ENCODE measurements around the gene TRPV4. TPM values are rescaled to one million over a fixed set of nuclear protein-coding genes. Genes with fewer than 3 reads are reported as not detected.
A peak's percentile ranks its signal among the peaks of the same experiment; 100 is the strongest.

TRPV4 gene
- total and polyA plus RNA-seq, 7 experiments from 2014 or later = 0.81 TPM; not detected in 6

- CTCF ChIA-PET = no interaction called here
Observed at GRCh38 chr12:109785854-109786253, 47.3 kb downstream of the TRPV4 start.

GRCh38 chr12:109783965-109784244 lies 49.3 kb downstream of the TRPV4 start:
- Mint-ChIP-seq H3K27me3 (peaks cover 0 to 11% (median 0%) of the 10 kb centered on the region in 5 donors), H3K4me3 (no peak overlapping the region), H3K9me3 (peaks cover 0 to 5% (median 0%) of the 10 kb centered on the region in 11 donors), H3K4me1 (no peaks in the 10 kb centered on the region), H3K27ac (no peak overlapping the region), H3K36me3 (no peaks in the 10 kb centered on the region)
- H3K27me3 ChIP-seq (ENCODE audit: control insufficient read depth in 2 of 2, insufficient read depth in 2 of 2, low read length in 2 of 2) = no peaks in the 10 kb centered on the region
- H3K4me1 ChIP-seq (ENCODE audit: control insufficient read depth in 2 of 2, insufficient read depth in 2 of 2, low read length in 2 of 2) = no peaks in the 10 kb centered on the region
- POLR2A ChIA-PET = no interaction called here
- CTCF ChIA-PET = no interaction called here
- no peaks in the 10 kb centered on the region for H3K9me3 ChIP-seq (ENCODE audit: control insufficient read depth in 2 of 3, low read length in 3 of 3)
- H3K36me3 ChIP-seq (ENCODE audit: control insufficient read depth in 2 of 3, insufficient read depth in 3 of 3, low read length in 3 of 3) = no peaks in the 10 kb centered on the region
- intact Hi-C loops (cut with micrococcal nuclease) = no loop called here
- DNase-seq = no peak
- H3K4me3 ChIP-seq (ENCODE audit: low read length) = no peak overlapping the region
- ATAC-seq = no peak
- H3K27ac ChIP-seq (ENCODE audit: low read depth, low read length) = no peak overlapping the region

More at GRCh38 chr12:109785854-109786253, 47.3 kb downstream of the TRPV4 start:
- intact Hi-C loops (cut with micrococcal nuclease) = no loop called here
- H3K36me3 Mint-ChIP-seq = no peaks in the 10 kb centered on the region
- no peak overlapping the region for H3K27ac ChIP-seq (ENCODE audit: low read depth, low read length)
- H3K9me3 ChIP-seq (ENCODE audit: control insufficient read depth in 2 of 3, low read length in 3 of 3) = no peaks in the 10 kb centered on the region
- no peak for DNase-seq
- H3K27me3 ChIP-seq (ENCODE audit: control insufficient read depth in 2 of 2, insufficient read depth in 2 of 2, low read length in 2 of 2) = no peaks in the 10 kb centered on the region
- no peak overlapping the region for H3K4me3 ChIP-seq (ENCODE audit: low read length)
- H3K27me3 Mint-ChIP-seq = peaks cover 0 to 15% (median 0%) of the 10 kb centered on the region in 5 donors
- no peaks in the 10 kb centered on the region for H3K36me3 ChIP-seq (ENCODE audit: control insufficient read depth in 2 of 3, insufficient read depth in 3 of 3, low read length in 3 of 3)
- H3K4me3 Mint-ChIP-seq = no peak overlapping the region
- H3K9me3 Mint-ChIP-seq = peaks cover 0 to 3% (median 0%) of the 10 kb centered on the region in 11 donors
- no peak for ATAC-seq
- no peak overlapping the region for H3K27ac Mint-ChIP-seq
- H3K4me1 ChIP-seq (ENCODE audit: control insufficient read depth in 2 of 2, insufficient read depth in 2 of 2, low read length in 2 of 2) = no peaks in the 10 kb centered on the region
- no peaks in the 10 kb centered on the region for H3K4me1 Mint-ChIP-seq
- POLR2A ChIA-PET = no interaction called here

DNA sequence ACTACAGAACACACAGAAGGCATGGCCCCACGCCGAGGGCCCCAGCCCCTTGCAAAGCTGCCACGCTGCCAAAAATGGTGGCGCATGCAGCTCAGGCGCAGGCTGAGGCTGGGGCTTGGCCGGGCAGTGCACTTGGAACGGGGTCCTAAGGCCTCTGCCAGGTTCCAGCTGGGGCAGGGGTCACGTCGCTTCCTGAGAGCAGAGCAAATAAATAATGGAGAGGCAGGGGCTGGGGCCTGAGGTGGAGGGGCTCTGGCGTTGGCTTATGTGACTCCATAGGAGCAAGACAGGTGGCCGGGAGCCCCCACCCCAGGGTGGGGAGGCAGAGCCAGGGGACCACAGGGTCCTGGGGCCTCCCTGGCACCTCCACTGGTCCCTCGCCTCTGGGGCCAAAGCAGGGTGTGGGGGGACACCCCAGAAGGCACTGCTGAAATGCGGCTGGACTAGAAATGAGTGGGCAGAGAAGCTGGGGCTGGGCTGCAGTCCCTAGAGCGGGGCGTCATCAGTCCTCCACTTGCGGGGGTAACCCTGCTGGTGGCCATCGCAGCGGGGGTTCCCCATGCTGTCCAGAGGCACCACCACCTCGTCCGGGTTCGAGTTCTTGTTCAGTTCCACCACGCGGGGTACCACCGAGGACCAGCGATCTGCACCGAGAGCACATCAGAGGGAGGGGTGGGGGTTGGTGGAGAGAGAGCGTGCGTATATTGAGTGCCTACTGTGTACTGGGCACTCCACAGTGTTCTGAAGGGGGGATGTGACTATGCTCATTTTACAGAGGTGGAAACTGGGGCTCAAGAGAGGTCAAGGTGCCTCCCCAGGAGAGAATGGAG lies 49.8 kb downstream of the TRPV4 start:
- H3K36me3 ChIP-seq (ENCODE audit: control insufficient read depth in 2 of 3, insufficient read depth in 3 of 3, low read length in 3 of 3) = no peaks in the 10 kb centered on the region
- POLR2A ChIA-PET = no interaction called here
- CTCF ChIA-PET = no interaction called here
- Mint-ChIP-seq H3K9me3 (peaks cover 0 to 5% (median 0%) of the 10 kb centered on the region in 11 donors), H3K27me3 (peaks cover 0 to 11% (median 0%) of the 10 kb centered on the region in 5 donors), H3K27ac (no peak overlapping the region), H3K4me1 (no peaks in the 10 kb centered on the region), H3K36me3 (no peaks in the 10 kb centered on the region), H3K4me3 (no peak overlapping the region)
- H3K4me3 ChIP-seq (ENCODE audit: low read length) = no peak overlapping the region
- ATAC-seq (no peak), DNase-seq (no peak)
- no peaks in the 10 kb centered on the region for H3K27me3 ChIP-seq (ENCODE audit: control insufficient read depth in 2 of 2, insufficient read depth in 2 of 2, low read length in 2 of 2)
- H3K4me1 ChIP-seq (ENCODE audit: control insufficient read depth in 2 of 2, insufficient read depth in 2 of 2, low read length in 2 of 2) = no peaks in the 10 kb centered on the region
- H3K9me3 ChIP-seq (ENCODE audit: control insufficient read depth in 2 of 3, low read length in 3 of 3) = no peaks in the 10 kb centered on the region
- intact Hi-C loops (cut with micrococcal nuclease) = no loop called here
- H3K27ac ChIP-seq (ENCODE audit: low read depth, low read length) = no peak overlapping the region

- DNase-seq (no peak), ATAC-seq (no peak)
- Histone ChIP-seq H3K9me3 (ENCODE audit: control insufficient read depth in 2 of 3, low read length in 3 of 3) (no peaks in the 10 kb centered on the region), H3K36me3 (ENCODE audit: control insufficient read depth in 2 of 3, insufficient read depth in 3 of 3, low read length in 3 of 3) (no peaks in the 10 kb centered on the region), H3K27ac (ENCODE audit: low read depth, low read length) (no peak overlapping the region), H3K27me3 (ENCODE audit: control insufficient read depth in 2 of 2, insufficient read depth in 2 of 2, low read length in 2 of 2) (no peaks in the 10 kb centered on the region), H3K4me3 (ENCODE audit: low read length) (no peak overlapping the region), H3K4me1 (ENCODE audit: control insufficient read depth in 2 of 2, insufficient read depth in 2 of 2, low read length in 2 of 2) (no peaks in the 10 kb centered on the region)
- Mint-ChIP-seq H3K36me3 (peaks cover 0 to 3% (median 0%) of the 10 kb centered on the region in 5 donors), H3K27ac (no peak overlapping the region), H3K4me1 (peaks cover 4 to 5% (median 5%) of the 10 kb centered on the region in 7 donors), H3K9me3 (peaks cover 0 to 5% (median 0%) of the 10 kb centered on the region in 11 donors), H3K4me3 (no peak overlapping the region), H3K27me3 (peaks cover 0 to 11% (median 0%) of the 10 kb centered on the region in 5 donors)
- intact Hi-C loops (cut with micrococcal nuclease) = no loop called here
- ChIA-PET CTCF (no interaction called here), POLR2A (no interaction called here)
Observed at GRCh38 chr12:109782326-109782703, 50.9 kb downstream of the TRPV4 start.

DNA sequence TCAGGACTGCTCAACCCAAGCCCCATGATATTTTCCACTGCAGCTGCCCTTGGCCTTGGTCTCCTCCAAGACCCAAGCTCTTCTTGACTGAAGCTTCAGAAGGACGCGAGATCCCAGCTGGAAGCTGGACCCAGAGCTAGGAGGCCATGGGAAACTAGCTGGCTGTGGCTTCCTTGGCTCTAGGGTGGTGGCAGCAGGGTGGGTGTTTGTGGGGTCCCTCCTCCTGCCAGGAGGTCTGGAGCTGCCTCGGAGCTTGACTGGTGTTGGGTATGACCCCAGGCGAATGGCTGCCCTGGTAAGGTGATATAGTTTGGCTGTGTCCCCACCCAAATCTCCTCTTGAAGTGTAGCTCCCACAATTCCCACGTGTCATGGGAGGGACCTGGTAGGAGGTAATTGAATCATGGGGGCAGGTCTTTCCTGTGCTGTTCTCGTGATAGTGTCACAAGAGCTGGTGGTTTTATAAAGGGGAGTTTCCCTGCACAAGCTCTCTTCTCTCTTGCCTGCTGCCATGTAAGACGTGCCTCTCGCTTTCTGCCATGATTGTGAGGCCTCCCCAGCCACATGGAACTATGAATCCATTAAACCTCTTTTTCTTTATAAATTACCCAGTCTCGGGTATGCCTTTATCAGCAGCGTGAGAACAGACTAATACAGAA lies 51.4 kb downstream of the TRPV4 start:
- Histone ChIP-seq H3K27ac (ENCODE audit: low read depth, low read length) (no peak overlapping the region), H3K27me3 (ENCODE audit: control insufficient read depth in 2 of 2, insufficient read depth in 2 of 2, low read length in 2 of 2) (no peaks in the 10 kb centered on the region), H3K36me3 (ENCODE audit: control insufficient read depth in 2 of 3, insufficient read depth in 3 of 3, low read length in 3 of 3) (no peaks in the 10 kb centered on the region), H3K4me1 (ENCODE audit: control insufficient read depth in 2 of 2, insufficient read depth in 2 of 2, low read length in 2 of 2) (peaks cover 0 to 4% of the 10 kb centered on the region in 2 donors), H3K9me3 (ENCODE audit: control insufficient read depth in 2 of 3, low read length in 3 of 3) (no peaks in the 10 kb centered on the region), H3K4me3 (ENCODE audit: low read length) (no peak overlapping the region)
- CTCF ChIA-PET = no interaction called here
- no peak for ATAC-seq
- peaks cover 0 to 11% (median 0%) of the 10 kb centered on the region in 5 donors for H3K27me3 Mint-ChIP-seq
- POLR2A ChIA-PET = no interaction called here
- DNase-seq = no peak
- H3K4me1 Mint-ChIP-seq = peaks cover 5 to 7% (median 6%) of the 10 kb centered on the region in 7 donors
- intact Hi-C loops (cut with micrococcal nuclease) = no loop called here
- peaks cover 0 to 5% (median 0%) of the 10 kb centered on the region in 11 donors for H3K9me3 Mint-ChIP-seq
- H3K27ac Mint-ChIP-seq = no peak overlapping the region
- H3K36me3 Mint-ChIP-seq = peaks cover 0 to 3% (median 0%) of the 10 kb centered on the region in 5 donors
- no peak overlapping the region for H3K4me3 Mint-ChIP-seq

GRCh38 chr12:109779382-109779781 lies 53.8 kb downstream of the TRPV4 start:
- POLR2A ChIA-PET = no interaction called here

More at GRCh38 chr12:109779382-109779781, 53.8 kb downstream of the TRPV4 start:
- H3K4me3 ChIP-seq (ENCODE audit: low read length) = no peak overlapping the region
- H3K27me3 Mint-ChIP-seq = peaks cover 0 to 4% (median 0%) of the 10 kb centered on the region in 5 donors
- peaks cover 0 to 4% of the 10 kb centered on the region in 2 donors for H3K4me1 ChIP-seq (ENCODE audit: control insufficient read depth in 2 of 2, insufficient read depth in 2 of 2, low read length in 2 of 2)
- ATAC-seq (peak; percentile 19), DNase-seq (no peak)
- peaks cover 0 to 3% (median 0%) of the 10 kb centered on the region in 5 donors for H3K36me3 Mint-ChIP-seq
- no peak overlapping the region for H3K4me3 Mint-ChIP-seq
- H3K27me3 ChIP-seq (ENCODE audit: control insufficient read depth in 2 of 2, insufficient read depth in 2 of 2, low read length in 2 of 2) = no peaks in the 10 kb centered on the region
- H3K9me3 Mint-ChIP-seq = peaks cover 0 to 5% (median 0%) of the 10 kb centered on the region in 11 donors
- no peak overlapping the region for H3K27ac Mint-ChIP-seq
- H3K9me3 ChIP-seq (ENCODE audit: control insufficient read depth in 2 of 3, low read length in 3 of 3) = no peaks in the 10 kb centered on the region
- intact Hi-C loops (cut with micrococcal nuclease) = no loop called here
- H3K36me3 ChIP-seq (ENCODE audit: control insufficient read depth in 2 of 3, insufficient read depth in 3 of 3, low read length in 3 of 3) = no peaks in the 10 kb centered on the region
- CTCF ChIA-PET = no interaction called here
- no peak overlapping the region for H3K27ac ChIP-seq (ENCODE audit: low read depth, low read length)
- H3K4me1 Mint-ChIP-seq = peaks cover 5 to 7% (median 6%) of the 10 kb centered on the region in 7 donors

Data from naive thymus-derived CD4-positive, alpha-beta T cell (primary cell).